Fibroblast of lung (primary cell): ENCODE results near the gene GABRG3. TPM values are rescaled to one million over a fixed set of nuclear protein-coding genes. Genes with fewer than 3 reads are reported as not detected.

Experiments
- DNase-seq, 2 donors: peaks; one replicate each; pipeline versions ENCODE4 v3.0.0 to v3.0.0-alpha.2; 2010; ENCODE audit warnings: low read depth in 2 of 2
- H2AFZ ChIP-seq: 2 replicates; pipeline ENCODE4 v1.5.1; 2012; ENCODE audit warnings: low read length, control low read depth, inconsistent platforms
- H3K27ac ChIP-seq: 2 replicates; pipeline ENCODE4 v1.5.1; 2011; ENCODE audit warnings: low read length, control low read depth; ENCODE audit not compliant: insufficient read depth
- H3K27me3 ChIP-seq: 2 replicates; pipeline ENCODE4 v1.5.1; 2011; ENCODE audit warnings: mild to moderate bottlenecking, low read length; ENCODE audit not compliant: control insufficient read depth, insufficient read depth
- H3K36me3 ChIP-seq: 2 replicates; pipeline ENCODE4 v1.5.1; 2011; ENCODE audit warnings: low read length; ENCODE audit not compliant: control insufficient read depth, insufficient read depth
- H3K4me1 ChIP-seq: 2 replicates; pipeline ENCODE4 v1.5.1; 2011; ENCODE audit warnings: low read length; ENCODE audit not compliant: control insufficient read depth, insufficient read depth; ENCODE audit errors: extremely low read depth
- H3K4me2 ChIP-seq: 2 replicates; pipeline ENCODE4 v1.5.1; 2011; ENCODE audit warnings: low read length, control low read depth; ENCODE audit not compliant: insufficient read depth; ENCODE audit errors: extremely low read depth
- H3K4me3 ChIP-seq, 4 experiments: fragments of 200-600 bp in 1 of 4; sonication (generic) in 1 of 4; replicated peaks in 1 of 4; 2 replicates each; pipeline ENCODE4 v1.5.1; 2011 to 2016; ENCODE audit warnings: low read length in 4 of 4, low read depth in 3 of 4, mild to moderate bottlenecking in 3 of 4, control low read depth in 2 of 4, inconsistent platforms in 1 of 4, mixed read lengths in 1 of 4; ENCODE audit not compliant: insufficient read depth in 1 of 4; ENCODE audit errors: control extremely low read depth in 1 of 4
- H3K79me2 ChIP-seq: 2 replicates; pipeline ENCODE4 v1.5.1; 2012; ENCODE audit warnings: mild to moderate bottlenecking, low read length, inconsistent platforms; ENCODE audit not compliant: control insufficient read depth, insufficient read depth
- H3K9ac ChIP-seq: 2 replicates; pipeline ENCODE4 v1.5.1; 2011; ENCODE audit warnings: mild to moderate bottlenecking, low read length, control low read depth; ENCODE audit not compliant: insufficient read depth
- H3K9me3 ChIP-seq: 2 replicates; pipeline ENCODE4 v1.5.1; 2012; ENCODE audit warnings: low read depth, low read length; ENCODE audit not compliant: control insufficient read depth, insufficient read depth
- H4K20me1 ChIP-seq: 2 replicates; pipeline ENCODE4 v1.5.1; 2011; ENCODE audit warnings: low read length; ENCODE audit not compliant: control insufficient read depth, insufficient read depth; ENCODE audit errors: extremely low read depth
- CTCF ChIP-seq, 2 donors: IDR thresholded peaks in 1 of 2; conservative IDR thresholded peaks in 1 of 2; 1 replicate in 1 of 2; 2 replicates in 1 of 2; pipeline ENCODE4 v1.5.1; 2011 to 2012; ENCODE audit warnings: low read length in 2 of 2, control low read depth in 1 of 2, inconsistent platforms in 1 of 2, low read depth in 1 of 2, mild to moderate bottlenecking in 1 of 2
- EZH2 ChIP-seq: IDR thresholded peaks from 2 replicates; pipeline ENCODE4 v1.5.1; 2012; ENCODE audit warnings: low read length, control low read depth, mild to moderate bottlenecking; ENCODE audit errors: missing control alignments
- polyA plus RNA-seq, 2 donors: library from polyadenylated mRNA; depleted of rRNA in 1 of 2; stranded (reverse) in 1 of 2; unstranded in 1 of 2; fragments of >200 nt; gene quantifications; 2 replicates each; pipeline ENCODE4 v1.2.1, GENCODE V29; 2011 to 2012; ENCODE audit warnings: missing spikeins in 1 of 2
- total RNA-seq: library from RNA; depleted of rRNA; stranded (reverse); fragments of >200 nt; gene quantifications from 2 replicates; pipeline ENCODE4 v1.2.1, GENCODE V29; 2014

Gene GABRG3
- total and polyA plus RNA-seq, 2 donors (not counting 1 experiment from before 2014, with no cell fraction given) = not detected

- H3K9ac ChIP-seq = no peak overlapping the region
- DNase-seq = no peak
- no peaks in the 10 kb centered on the region for H3K36me3 ChIP-seq
- no peaks in the 10 kb centered on the region for H3K79me2 ChIP-seq
- H3K27me3 ChIP-seq = no peaks in the 10 kb centered on the region
- no peaks in the 10 kb centered on the region for H3K9me3 ChIP-seq
- H3K27ac ChIP-seq = no peak overlapping the region
- H3K4me2 ChIP-seq = no peak overlapping the region
- H3K4me3 ChIP-seq = no peak overlapping the region
- H4K20me1 ChIP-seq = no peaks in the 10 kb centered on the region
- H2AFZ ChIP-seq = no peak overlapping the region
- TF ChIP-seq EZH2 = no peak
- no peak for TF ChIP-seq CTCF (conservative IDR thresholded peaks at IDR 0.05 in 1 of 2, IDR thresholded peaks at IDR 0.05 in 1 of 2; ENCODE audit: low read depth in 1 of 2, low read length in 2 of 2)
- H3K4me1 ChIP-seq = no peaks in the 10 kb centered on the region
Observed at GRCh38 chr15:27481768-27482167, 510.8 kb downstream of the GABRG3 start.

GRCh38 chr15:27482287-27482686, 511.3 kb downstream of the GABRG3 start:
- H4K20me1 ChIP-seq = no peaks in the 10 kb centered on the region
- H3K36me3 ChIP-seq = no peaks in the 10 kb centered on the region
- DNase-seq = no peak
- H3K4me1 ChIP-seq = no peaks in the 10 kb centered on the region
- H3K4me2 ChIP-seq = no peak overlapping the region
- no peaks in the 10 kb centered on the region for H3K79me2 ChIP-seq
- no peak overlapping the region for H3K4me3 ChIP-seq
- H3K27ac ChIP-seq = no peak overlapping the region
- H2AFZ ChIP-seq = no peak overlapping the region
- H3K9me3 ChIP-seq = no peaks in the 10 kb centered on the region
- no peak overlapping the region for H3K9ac ChIP-seq
- H3K27me3 ChIP-seq = no peaks in the 10 kb centered on the region
- no peak for TF ChIP-seq CTCF (conservative IDR thresholded peaks at IDR 0.05 in 1 of 2, IDR thresholded peaks at IDR 0.05 in 1 of 2; ENCODE audit: low read depth in 1 of 2, low read length in 2 of 2)

- no peak for TF ChIP-seq CTCF (conservative IDR thresholded peaks at IDR 0.05 in 1 of 2, IDR thresholded peaks at IDR 0.05 in 1 of 2; ENCODE audit: low read depth in 1 of 2, low read length in 2 of 2)
- TF ChIP-seq EZH2 = no peak
- DNase-seq = no peak
- Histone ChIP-seq H3K36me3 (no peaks in the 10 kb centered on the region), H3K4me1 (no peaks in the 10 kb centered on the region), H3K9ac (no peak overlapping the region), H3K4me3 (no peak overlapping the region), H3K9me3 (no peaks in the 10 kb centered on the region), H3K4me2 (no peak overlapping the region), H4K20me1 (no peaks in the 10 kb centered on the region), H2AFZ (no peak overlapping the region), H3K27ac (no peak overlapping the region), H3K79me2 (no peaks in the 10 kb centered on the region), H3K27me3 (no peaks in the 10 kb centered on the region)
Observed at GRCh38 chr15:27483124-27483523, 512.1 kb downstream of the GABRG3 start.
